Activated CD4-positive, alpha-beta T cell treated with anti-CD3 and anti-CD28 coated beads for 36 hours (primary cell): ENCODE measurements around the gene APP. TPM values are rescaled to one million over a fixed set of nuclear protein-coding genes. Genes with fewer than 3 reads are reported as not detected.
A peak's percentile ranks its signal among the peaks of the same experiment; 100 is the strongest.

ENCODE experiments used
- ATAC-seq: fragments of 200-7000 bp; cut with Tn5 transposase; one replicate; pipeline ENCODE4 v1.10.0; 2021; ENCODE audit warnings: mild to moderate bottlenecking, moderate library complexity
- CTCF ChIA-PET: fragments of 350-600 bp; sonication (Branson Sonifier 250); formaldehyde crosslinking; loops from one replicate; lab custom pipeline; 2021; ENCODE audit warnings: antibody characterized with exemption; lab: Charles Lee
- POLR2A ChIA-PET: fragments of 350-600 bp; sonication (Branson Sonifier 250); formaldehyde crosslinking; loops from one replicate; lab custom pipeline; 2021; ENCODE audit warnings: antibody characterized with exemption, inconsistent platforms; lab: Charles Lee
- DNase-seq: peaks from one replicate; pipeline ENCODE4 v3.0.0-alpha.2; 2020
- H3K27ac Mint-ChIP-seq: one replicate; pipeline ENCODE4 v1.8.0; 2021; ENCODE audit warnings: mixed read lengths
- H3K27me3 Mint-ChIP-seq: one replicate; pipeline ENCODE4 v1.8.0; 2021; ENCODE audit warnings: mixed read lengths
- H3K36me3 Mint-ChIP-seq: one replicate; pipeline ENCODE4 v1.8.0; 2021; ENCODE audit warnings: low read depth, mixed read lengths
- H3K4me1 Mint-ChIP-seq: one replicate; pipeline ENCODE4 v1.8.0; 2021; ENCODE audit warnings: mixed read lengths
- H3K4me3 Mint-ChIP-seq: one replicate; pipeline ENCODE4 v1.8.0; 2021; ENCODE audit warnings: mild to moderate bottlenecking, moderate library complexity, mixed read lengths
- H3K9me3 Mint-ChIP-seq: one replicate; pipeline ENCODE4 v1.8.0; 2021; ENCODE audit warnings: low read depth, mixed read lengths
- intact Hi-C, 2 experiments: fragments of 100-400 bp; cut with DNase I in 1 of 2; cut with micrococcal nuclease in 1 of 2; formaldehyde crosslinking; loops; one replicate each; pipeline versions ENCODE4 v1.14.2 to v1.15.1; 2022 to 2024; cut with DNase I, micrococcal nuclease
- total RNA-seq, 2 experiments: library from RNA; stranded (reverse); gene quantifications; one replicate each; pipeline ENCODE4 v1.2.3, GENCODE V29; 2021

Gene APP
- total RNA-seq, 2 experiments from 2014 or later: 59.8 to 71.1 TPM

DNA sequence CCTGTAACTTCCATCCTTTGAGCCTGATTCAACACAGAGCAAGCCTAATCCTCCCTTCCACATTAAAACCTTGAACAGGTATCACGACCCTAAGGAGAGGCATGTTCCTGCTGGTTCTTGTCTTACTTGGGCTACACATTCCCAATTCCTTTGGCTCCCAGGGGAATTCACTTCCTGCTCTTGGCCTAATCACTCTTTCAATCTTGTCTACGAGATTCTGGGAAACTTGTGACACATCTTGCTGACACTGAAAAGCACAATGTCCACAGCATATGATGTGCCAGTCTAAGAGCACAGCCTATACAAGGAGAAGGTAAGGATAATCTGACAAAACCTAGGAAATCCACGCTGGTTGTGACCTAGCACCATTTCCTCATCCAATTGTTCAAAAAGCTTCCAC, 271.9 kb downstream of the APP start:
- no peak for ATAC-seq
- intact Hi-C loops: loop anchor here in 1 of 2 experiments (10.0 kb wide), 1 partner anchor 176 kb away; no protein-coding TSS in a partner anchor
- no peak for DNase-seq
- Mint-ChIP-seq H3K36me3 (peaks cover 9% of the 10 kb centered on the region), H3K4me1 (peaks cover 10% of the 10 kb centered on the region), H3K27me3 (no peaks in the 10 kb centered on the region), H3K9me3 (no peaks in the 10 kb centered on the region), H3K27ac (peak overlapping the region; percentile 19), H3K4me3 (no peak overlapping the region)
- ChIA-PET POLR2A (no interaction called here), CTCF (interaction anchor here (1.6 kb wide), 1 partner anchor 17 kb away, joined by 5 read pairs; no protein-coding TSS in a partner anchor)

DNA sequence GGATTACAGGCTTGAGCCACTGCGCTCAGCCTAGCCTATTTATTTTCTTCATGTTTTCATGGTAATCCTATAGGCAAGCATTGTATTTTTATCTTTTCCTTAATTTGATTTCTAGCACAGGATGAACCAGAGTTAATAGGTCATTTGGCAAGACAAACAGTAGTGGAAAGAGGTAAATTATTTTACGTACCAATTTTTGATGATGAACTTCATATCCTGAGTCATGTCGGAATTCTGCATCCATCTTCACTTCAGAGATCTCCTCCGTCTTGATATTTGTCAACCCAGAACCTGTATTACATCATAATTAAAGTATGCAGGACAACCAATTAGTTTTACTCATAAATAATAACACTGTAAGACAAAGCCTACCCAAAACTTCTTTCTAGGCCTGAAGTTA, 273.2 kb downstream of the APP start:
- peaks cover 9% of the 10 kb centered on the region for H3K36me3 Mint-ChIP-seq
- ATAC-seq (no peak), DNase-seq (no peak)
- CTCF ChIA-PET: interaction anchor here (0.6 to 2.5 kb wide), 3 partner anchors 10 to 101 kb away, joined by 3 to 9 read pairs (median 5); no protein-coding TSS in a partner anchor
- POLR2A ChIA-PET: no interaction called here
- no peaks in the 10 kb centered on the region for H3K9me3 Mint-ChIP-seq
- H3K27ac Mint-ChIP-seq: no peak overlapping the region
- H3K27me3 Mint-ChIP-seq: no peaks in the 10 kb centered on the region
- peaks cover 10% of the 10 kb centered on the region for H3K4me1 Mint-ChIP-seq
- intact Hi-C loops: loop anchor here in 1 of 2 experiments (10.0 kb wide), 1 partner anchor 177 kb away; no protein-coding TSS in a partner anchor
- no peak overlapping the region for H3K4me3 Mint-ChIP-seq

DNA sequence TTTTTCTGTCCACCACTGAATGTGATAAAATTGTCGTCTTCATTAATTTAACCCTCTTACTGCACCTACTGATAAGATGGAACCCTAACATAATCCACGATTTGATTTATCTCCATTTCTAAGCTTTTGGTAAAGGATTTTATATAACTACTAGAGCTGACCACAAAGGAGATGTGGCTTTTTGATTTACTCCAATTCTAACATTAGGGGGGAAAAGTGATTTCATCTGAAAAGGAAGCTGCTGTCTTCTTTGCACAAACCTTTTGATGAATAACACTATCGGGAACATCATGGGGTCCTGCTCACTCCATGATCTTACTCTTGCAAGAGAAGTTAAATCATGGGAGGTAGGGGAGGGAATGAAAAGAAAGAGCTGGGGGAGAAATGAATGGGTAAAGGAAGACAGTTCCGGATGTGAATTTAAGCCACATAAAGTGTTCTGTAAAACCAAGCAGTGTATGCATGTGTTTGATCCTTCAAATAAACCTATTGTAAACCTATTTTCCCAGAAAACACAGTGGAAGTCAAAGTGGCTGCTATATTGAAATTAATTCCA, 274.0 kb downstream of the APP start:
- Mint-ChIP-seq H3K27me3 (no peaks in the 10 kb centered on the region), H3K4me1 (peaks cover 10% of the 10 kb centered on the region), H3K27ac (no peak overlapping the region), H3K36me3 (peaks cover 10% of the 10 kb centered on the region), H3K4me3 (no peak overlapping the region), H3K9me3 (no peaks in the 10 kb centered on the region)
- intact Hi-C loops: loop anchor here in 1 of 2 experiments (10.0 kb wide), 1 partner anchor 178 kb away; no protein-coding TSS in a partner anchor
- ATAC-seq: no peak
- CTCF ChIA-PET: interaction anchor here (0.6 to 2.5 kb wide), 11 partner anchors 10 to 821 kb away, joined by 3 to 9 read pairs (median 3); partner anchors contain the start of gene APP
- DNase-seq: no peak
- POLR2A ChIA-PET: no interaction called here

DNA sequence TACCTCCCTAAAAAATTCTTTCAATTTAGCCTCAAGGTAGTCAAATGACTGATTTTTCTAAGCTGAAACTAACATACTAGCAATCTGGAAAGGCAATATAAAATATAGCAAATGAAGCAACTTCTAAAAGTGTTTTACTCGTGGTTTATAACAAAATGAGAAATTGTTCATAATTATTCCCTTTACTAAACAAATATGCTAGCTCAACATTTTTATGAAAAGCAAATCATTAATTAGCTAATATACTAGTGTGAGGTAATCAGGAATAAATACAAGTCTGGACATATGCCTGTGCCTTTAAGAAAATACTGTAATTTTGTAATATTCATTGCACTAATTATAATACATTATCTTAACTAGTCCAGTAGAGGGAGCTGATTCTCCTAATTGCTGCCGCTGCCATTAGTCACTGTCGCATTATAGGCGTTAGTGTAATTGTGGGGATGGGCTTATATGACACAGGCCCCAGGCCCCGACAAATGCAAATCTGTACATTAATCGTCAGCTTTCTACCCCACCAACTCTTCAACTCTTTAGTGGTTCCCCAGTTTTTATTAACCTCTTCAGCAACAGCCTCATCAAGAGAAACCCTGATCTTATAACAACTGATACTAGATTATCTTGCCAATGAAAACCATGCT, 274.9 kb downstream of the APP start:
- peak; percentile 34 for DNase-seq
- ChIA-PET CTCF (interaction anchor here (0.6 to 2.5 kb wide), 15 partner anchors 9 to 821 kb away, joined by 3 to 9 read pairs (median 3); partner anchors contain the start of gene APP), POLR2A (no interaction called here)
- ATAC-seq: peak; percentile 61
- Mint-ChIP-seq H3K27me3 (no peaks in the 10 kb centered on the region), H3K27ac (no peak overlapping the region), H3K4me1 (peaks cover 10% of the 10 kb centered on the region), H3K36me3 (peaks cover 17% of the 10 kb centered on the region), H3K4me3 (no peak overlapping the region), H3K9me3 (no peaks in the 10 kb centered on the region)
- intact Hi-C loops: loop anchor here (1.0 to 10.0 kb wide), 4 partner anchors 179 to 822 kb away; partner anchors contain the start of gene APP (in 2 of the 2)

DNA sequence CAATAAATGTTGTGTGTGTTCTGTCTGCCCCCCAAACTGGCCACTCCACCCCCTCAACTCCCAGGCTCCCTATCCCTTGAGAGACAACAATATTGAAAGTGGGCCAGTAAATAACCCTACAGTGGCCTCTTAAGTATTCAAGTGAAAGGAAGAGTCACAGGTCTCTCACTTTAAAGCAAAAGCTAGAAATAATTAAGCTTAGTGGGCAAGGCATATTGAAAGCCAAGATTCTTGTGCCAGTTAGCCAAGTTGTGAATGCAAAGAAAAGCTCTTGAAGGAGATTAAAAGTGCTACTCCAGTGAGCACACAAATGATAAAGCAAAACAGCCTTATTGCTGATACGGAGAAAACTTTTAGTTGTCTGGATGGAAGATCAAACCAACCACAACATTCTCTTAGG, 277.4 kb downstream of the APP start:
- POLR2A ChIA-PET: no interaction called here
- Mint-ChIP-seq H3K36me3 (peaks cover 18% of the 10 kb centered on the region), H3K27ac (no peak overlapping the region), H3K27me3 (no peaks in the 10 kb centered on the region), H3K4me1 (peaks cover 10% of the 10 kb centered on the region), H3K4me3 (no peak overlapping the region), H3K9me3 (no peaks in the 10 kb centered on the region)
- CTCF ChIA-PET: interaction anchor here (0.6 to 2.1 kb wide), 5 partner anchors 10 to 15 kb away, joined by 3 to 8 read pairs (median 4); no protein-coding TSS in a partner anchor
- intact Hi-C loops: loop anchor here in 1 of 2 experiments (10.0 kb wide), 1 partner anchor 182 kb away; no protein-coding TSS in a partner anchor
- DNase-seq (no peak), ATAC-seq (no peak)

DNA sequence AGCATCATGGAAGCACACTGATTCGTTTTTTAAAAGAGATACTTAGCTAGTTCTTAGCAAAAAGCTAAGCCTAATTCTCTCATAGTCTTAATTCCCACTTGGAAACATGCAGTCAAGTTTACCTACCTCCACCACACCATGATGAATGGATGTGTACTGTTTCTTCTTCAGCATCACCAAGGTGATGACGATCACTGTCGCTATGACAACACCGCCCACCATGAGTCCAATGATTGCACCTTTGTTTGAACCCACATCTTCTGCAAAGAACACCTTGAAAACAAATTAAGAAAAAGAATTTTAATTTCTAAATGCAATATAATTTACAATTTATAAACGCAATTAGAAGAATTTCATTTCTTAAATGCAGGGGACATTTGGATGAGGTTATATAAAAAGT, 279.0 kb downstream of the APP start:
- CTCF ChIA-PET: interaction anchor here (1.9 kb wide), 1 partner anchor 8 kb away, joined by 5 read pairs; no protein-coding TSS in a partner anchor
- Mint-ChIP-seq H3K27me3 (no peaks in the 10 kb centered on the region), H3K27ac (no peak overlapping the region), H3K4me1 (peaks cover 8% of the 10 kb centered on the region), H3K4me3 (no peak overlapping the region), H3K9me3 (no peaks in the 10 kb centered on the region), H3K36me3 (peaks cover 18% of the 10 kb centered on the region)
- no peak for ATAC-seq
- POLR2A ChIA-PET: no interaction called here
- DNase-seq: peak; percentile 41
- intact Hi-C loops: loop anchor here in 1 of 2 experiments (10.0 kb wide), 1 partner anchor 183 kb away; no protein-coding TSS in a partner anchor

DNA sequence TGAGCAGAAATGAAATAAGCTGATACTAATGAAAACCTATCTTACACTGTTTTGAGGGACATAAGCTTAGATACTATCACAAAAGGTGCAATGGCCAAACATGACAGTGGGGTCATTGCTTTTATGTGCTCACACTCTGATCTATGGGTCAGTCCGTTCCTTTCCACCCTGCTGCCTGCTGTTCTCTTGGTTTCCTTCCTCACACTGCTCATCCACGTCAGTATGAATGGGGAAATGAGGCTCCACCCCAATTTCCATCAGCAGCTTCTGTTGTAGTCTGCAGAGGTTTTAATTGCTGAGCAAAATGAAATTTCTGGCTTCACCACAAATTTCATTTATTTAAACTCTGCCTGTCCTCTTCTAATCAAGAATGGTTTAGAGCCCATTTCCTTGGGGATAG, 280.6 kb downstream of the APP start:
- no peaks in the 10 kb centered on the region for H3K9me3 Mint-ChIP-seq
- no peak for ATAC-seq
- no peak overlapping the region for H3K27ac Mint-ChIP-seq
- CTCF ChIA-PET: interaction anchor here (0.9 kb wide), 1 partner anchor 9 kb away, joined by 5 read pairs; no protein-coding TSS in a partner anchor
- POLR2A ChIA-PET: no interaction called here
- H3K4me3 Mint-ChIP-seq: no peak overlapping the region
- H3K27me3 Mint-ChIP-seq: no peaks in the 10 kb centered on the region
- no peak for DNase-seq
- intact Hi-C loops: loop anchor here in 1 of 2 experiments (10.0 kb wide), 1 partner anchor 185 kb away; no protein-coding TSS in a partner anchor
- H3K4me1 Mint-ChIP-seq: no peaks in the 10 kb centered on the region
- H3K36me3 Mint-ChIP-seq: peaks cover 14% of the 10 kb centered on the region

DNA sequence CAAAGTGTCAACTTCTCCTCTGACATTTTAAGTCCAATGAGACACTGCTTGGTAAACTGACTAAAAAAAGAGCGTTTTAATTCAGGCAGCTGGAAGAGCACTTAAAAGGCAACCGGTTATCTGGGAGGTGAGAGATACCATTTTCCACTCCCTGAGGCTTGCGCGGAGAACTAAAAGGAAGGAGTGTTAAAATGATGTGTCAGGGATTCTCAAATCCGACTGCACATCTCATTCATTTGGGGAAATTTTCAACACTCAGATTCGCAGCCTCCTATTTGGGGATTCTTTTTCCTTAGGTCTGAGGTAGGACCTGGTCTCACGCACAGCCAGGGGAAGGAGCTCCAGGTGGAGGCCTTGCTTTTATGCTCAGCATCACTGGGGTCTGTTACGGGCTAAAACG, 281.9 kb downstream of the APP start:
- ChIA-PET CTCF (interaction anchor here (0.5 kb wide), 1 partner anchor 87 kb away, joined by 3 read pairs; no protein-coding TSS in a partner anchor), POLR2A (no interaction called here)
- no peak for ATAC-seq
- no peaks in the 10 kb centered on the region for H3K4me1 Mint-ChIP-seq
- intact Hi-C loops: loop anchor here in 1 of 2 experiments (10.0 kb wide), 1 partner anchor 1816 kb away; no protein-coding TSS in a partner anchor
- H3K4me3 Mint-ChIP-seq: no peak overlapping the region
- no peaks in the 10 kb centered on the region for H3K9me3 Mint-ChIP-seq
- no peak for DNase-seq
- no peak overlapping the region for H3K27ac Mint-ChIP-seq
- H3K36me3 Mint-ChIP-seq: peaks cover 8% of the 10 kb centered on the region
- H3K27me3 Mint-ChIP-seq: no peaks in the 10 kb centered on the region

DNA sequence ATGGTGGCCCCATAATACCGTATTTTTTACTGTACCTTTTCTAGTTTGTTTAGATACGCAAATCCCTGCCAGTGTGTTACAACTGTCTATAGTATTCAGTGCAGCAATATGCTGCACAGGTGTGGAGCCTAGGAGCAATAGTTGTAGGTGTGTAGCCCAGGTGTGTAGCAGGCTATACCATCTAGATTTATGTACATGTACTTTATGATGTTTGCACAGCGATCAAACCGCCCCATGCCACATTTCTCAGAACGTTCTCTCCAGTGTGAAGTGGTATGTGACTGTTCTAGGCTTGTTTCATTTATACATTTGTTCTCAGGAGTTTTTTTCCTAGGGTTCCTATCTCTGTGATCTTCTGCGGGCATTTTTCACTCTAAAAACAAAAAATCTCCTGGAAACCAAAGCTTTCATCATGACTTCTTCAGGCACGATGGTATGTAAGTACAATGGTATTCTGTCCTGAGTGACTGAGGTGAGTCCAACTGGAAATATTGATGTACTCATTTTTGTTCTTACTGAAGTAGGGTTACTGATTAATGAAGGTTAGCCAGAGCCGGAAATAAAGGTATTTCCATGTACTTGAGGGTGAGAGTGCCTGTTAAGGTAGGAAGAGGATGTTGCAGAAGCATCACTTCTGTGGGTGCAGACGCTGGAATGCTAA, 282.8 kb downstream of the APP start:
- no peaks in the 10 kb centered on the region for H3K27me3 Mint-ChIP-seq
- ChIA-PET POLR2A (no interaction called here), CTCF (interaction anchor here (1.1 kb wide), 1 partner anchor 11 kb away, joined by 3 read pairs; no protein-coding TSS in a partner anchor)
- H3K27ac Mint-ChIP-seq: no peak overlapping the region
- H3K4me1 Mint-ChIP-seq: no peaks in the 10 kb centered on the region
- no peaks in the 10 kb centered on the region for H3K9me3 Mint-ChIP-seq
- H3K36me3 Mint-ChIP-seq: peaks cover 8% of the 10 kb centered on the region
- no peak overlapping the region for H3K4me3 Mint-ChIP-seq
- DNase-seq (no peak), ATAC-seq (no peak)
- intact Hi-C loops: loop anchor here in 1 of 2 experiments (10.0 kb wide), 1 partner anchor 1817 kb away; no protein-coding TSS in a partner anchor

DNA sequence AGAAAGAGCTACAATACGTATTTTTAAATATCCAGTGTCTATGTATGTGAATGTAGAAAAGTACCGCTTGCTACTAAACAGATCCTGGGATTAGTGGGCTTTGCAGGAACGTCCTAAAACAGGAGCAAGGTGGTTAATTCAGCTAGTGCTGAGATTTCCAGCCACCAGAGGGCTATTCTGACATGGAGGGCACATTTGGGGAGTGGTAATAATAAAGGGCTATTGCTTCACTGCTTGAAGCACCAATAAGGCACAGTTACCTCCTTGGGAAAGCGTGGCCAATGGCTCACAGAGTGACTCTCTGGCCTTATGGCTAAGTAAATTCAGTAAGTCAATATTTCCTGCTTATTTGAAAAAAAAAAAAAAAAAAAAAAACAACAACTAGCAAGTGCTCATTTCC, 283.4 kb downstream of the APP start:
- H3K9me3 Mint-ChIP-seq: no peaks in the 10 kb centered on the region
- H3K27ac Mint-ChIP-seq: no peak overlapping the region
- H3K4me3 Mint-ChIP-seq: no peak overlapping the region
- H3K36me3 Mint-ChIP-seq: peaks cover 8% of the 10 kb centered on the region
- intact Hi-C loops: loop anchor here in 1 of 2 experiments (10.0 kb wide), 1 partner anchor 1818 kb away; no protein-coding TSS in a partner anchor
- H3K4me1 Mint-ChIP-seq: no peaks in the 10 kb centered on the region
- ATAC-seq (no peak), DNase-seq (no peak)
- POLR2A ChIA-PET: no interaction called here
- H3K27me3 Mint-ChIP-seq: no peaks in the 10 kb centered on the region
- CTCF ChIA-PET: interaction anchor here (1.1 to 1.2 kb wide), 2 partner anchors 9 to 11 kb away, joined by 3 to 6 read pairs; no protein-coding TSS in a partner anchor
